HCT116 (cell line): ENCODE data around the gene FURIN. TPM values are rescaled to one million over a fixed set of nuclear protein-coding genes. Genes with fewer than 3 reads are reported as not detected.

Source experiments
- ATAC-seq: fragments of 200-7000 bp; cut with Tn5 transposase; 2 replicates; pipeline ENCODE4 v1.9.1; 2020; ENCODE audit warnings: mild to moderate bottlenecking, moderate library complexity
- BruUV-seq: library from RNA; stranded (reverse); fragments of 400-500 nt; replicated peaks from 2 replicates; lab custom pipeline; 2021; lab: Mats Ljungman, UMichigan
- CTCF ChIA-PET: fragments of 300-600 bp; sonication (Branson Sonifier 250); formaldehyde crosslinking; loops from one replicate; lab custom pipeline; 2021; ENCODE audit warnings: antibody characterized with exemption; lab: Charles Lee
- POLR2A ChIA-PET: fragments of 300-600, 350-600 bp; sonication (Branson Sonifier 250); formaldehyde crosslinking; loops from one replicate; lab custom pipeline; 2021; ENCODE audit warnings: antibody characterized with exemption; lab: Charles Lee
- RAD21 ChIA-PET, 2 experiments: fragments of 300-600 bp; sonication (Branson Sonifier 250); formaldehyde crosslinking; loops; one replicate each; lab custom pipeline; 2023; ENCODE audit warnings: low total read pairs in 2 of 2; ENCODE audit not compliant: uncharacterized antibody in 2 of 2, unreplicated experiment in 2 of 2, low non-redundant PET in 1 of 2; lab: Charles Lee
- DNase-seq: peaks from one replicate; pipeline ENCODE4 v3.0.0-alpha.2; 2010; ENCODE audit warnings: low read depth, low spot score
- H2AFZ ChIP-seq: fragments of 200-600 bp; shearing (Covaris generic), sonication (generic); 2 replicates; pipeline ENCODE4 v1.6.1; 2017; ENCODE audit warnings: low read depth, mixed run types, mixed read lengths, antibody characterized with exemption, low read length; ENCODE audit not compliant: poor library complexity, severe bottlenecking
- H3K27ac ChIP-seq: 2 replicates; pipeline ENCODE4 v1.5.1; 2012; ENCODE audit warnings: low read depth, low read length
- H3K27me3 ChIP-seq: fragments of 200-600 bp; sonication (generic); 2 replicates; pipeline ENCODE4 v1.6.1; 2016; ENCODE audit warnings: mixed run types, low read length, mixed read lengths; ENCODE audit not compliant: insufficient read depth
- H3K36me3 ChIP-seq, 2 experiments: fragments of 200-500 bp in 1 of 2; fragments of 200-600 bp in 1 of 2; sonication (Bioruptor generic) in 1 of 2; sonication (generic) in 1 of 2; 2 replicates each; pipeline versions ENCODE4 v1.5.1 to v1.6.1; 2014 to 2016; ENCODE audit warnings: low read length in 2 of 2, inconsistent platforms in 1 of 2, mixed read lengths in 1 of 2, mixed run types in 1 of 2; ENCODE audit not compliant: insufficient read depth in 2 of 2, control insufficient read depth in 1 of 2
- H3K4me1 ChIP-seq, 2 experiments: fragments of 200-600 bp in 1 of 2; sonication (generic) in 1 of 2; 2 replicates each; pipeline versions ENCODE4 v1.5.1 to v1.6.1; 2012 to 2017; ENCODE audit warnings: low read length in 2 of 2, inconsistent platforms in 1 of 2, mild to moderate bottlenecking in 1 of 2, mixed read lengths in 1 of 2, mixed run types in 1 of 2, moderate library complexity in 1 of 2; ENCODE audit not compliant: insufficient read depth in 2 of 2, control insufficient read depth in 1 of 2
- H3K4me2 ChIP-seq: fragments of 200-600 bp; sonication (generic); 2 replicates; pipeline ENCODE4 v1.6.1; 2017; ENCODE audit warnings: mixed run types, low read length, mixed read lengths
- H3K4me3 ChIP-seq, 2 experiments: fragments of 200-600 bp in 1 of 2; sonication (generic) in 1 of 2; replicated peaks in 1 of 2; 2 replicates each; pipeline ENCODE4 v1.5.1; 2011 to 2016; ENCODE audit warnings: low read length in 2 of 2, control low read depth in 1 of 2, low read depth in 1 of 2, mild to moderate bottlenecking in 1 of 2, mixed read lengths in 1 of 2, mixed run types in 1 of 2
- H3K79me2 ChIP-seq: fragments of 200-600 bp; sonication (generic); 2 replicates; pipeline ENCODE4 v1.6.1; 2017; ENCODE audit warnings: mild to moderate bottlenecking, mixed run types, low read length, moderate library complexity, mixed read lengths; ENCODE audit not compliant: insufficient read depth
- H3K9ac ChIP-seq: fragments of 200-600 bp; sonication (generic); 2 replicates; pipeline ENCODE4 v1.6.1; 2016; ENCODE audit warnings: low read length, mixed read lengths
- H3K9me2 ChIP-seq: fragments of 200-600 bp; sonication (generic), shearing (Covaris generic); 2 replicates; pipeline ENCODE4 v1.6.1; 2017; ENCODE audit warnings: mixed run types, mild to moderate bottlenecking, moderate library complexity; ENCODE audit not compliant: insufficient read depth
- H3K9me3 ChIP-seq, 2 experiments: fragments of 200-500 bp in 1 of 2; fragments of 200-600 bp in 1 of 2; sonication (Bioruptor generic) in 1 of 2; sonication (generic) in 1 of 2; 2 replicates each; pipeline ENCODE4 v1.6.1; 2014 to 2017; ENCODE audit warnings: low read length in 2 of 2, mixed read lengths in 2 of 2, inconsistent platforms in 1 of 2, low read depth in 1 of 2, mild to moderate bottlenecking in 1 of 2, mixed run types in 1 of 2, moderate library complexity in 1 of 2; ENCODE audit not compliant: control insufficient read depth in 1 of 2, insufficient read depth in 1 of 2
- H4K20me1 ChIP-seq: fragments of 200-600 bp; sonication (generic), shearing (Covaris generic); 2 replicates; pipeline ENCODE4 v1.6.1; 2017; ENCODE audit warnings: mixed run types, mild to moderate bottlenecking, moderate library complexity; ENCODE audit not compliant: insufficient read depth
- CBX3 ChIP-seq: IDR thresholded peaks from 2 replicates; pipeline ENCODE4 v1.6.1; 2012; ENCODE audit warnings: low read depth
- CEBPB ChIP-seq: IDR thresholded peaks from 2 replicates; pipeline ENCODE4 v1.6.1; 2012; ENCODE audit warnings: low read depth
- ELF1 ChIP-seq: IDR thresholded peaks from 2 replicates; pipeline ENCODE4 v1.6.1; 2012; ENCODE audit warnings: low read depth, borderline replicate concordance
- EZH2phosphoT487 ChIP-seq: fragments of 200-600 bp; IDR thresholded peaks from 2 replicates; pipeline ENCODE4 v1.6.1; 2018; ENCODE audit warnings: antibody characterized with exemption, borderline replicate concordance
- FOSL1 ChIP-seq: IDR thresholded peaks from 2 replicates; pipeline ENCODE4 v1.6.1; 2012; ENCODE audit warnings: low read depth
- JUND ChIP-seq: IDR thresholded peaks from 2 replicates; pipeline ENCODE4 v1.6.1; 2012
- POLR2A ChIP-seq: IDR thresholded peaks from 2 replicates; pipeline ENCODE4 v1.7.0; 2011; ENCODE audit warnings: borderline replicate concordance; ENCODE audit not compliant: insufficient read depth, insufficient read length; ENCODE audit errors: extremely low read depth
- POLR2AphosphoS5 ChIP-seq: IDR thresholded peaks from 2 replicates; pipeline ENCODE4 v1.6.1; 2011; ENCODE audit warnings: mild to moderate bottlenecking, low read depth, low read length, moderate library complexity
- RAD21 ChIP-seq: IDR thresholded peaks from 2 replicates; pipeline ENCODE4 v1.6.1; 2012; ENCODE audit warnings: low read depth, mild to moderate bottlenecking
- SIN3A ChIP-seq: IDR thresholded peaks from 2 replicates; pipeline ENCODE4 v1.6.1; 2012; ENCODE audit warnings: low read depth
- SP1 ChIP-seq: IDR thresholded peaks from 2 replicates; pipeline ENCODE4 v1.6.1; 2012; ENCODE audit warnings: low read depth
- SRF ChIP-seq: IDR thresholded peaks from 2 replicates; pipeline ENCODE4 v1.6.1; 2012; ENCODE audit warnings: low read depth
- TCF7L2 ChIP-seq: IDR thresholded peaks from 2 replicates; pipeline ENCODE4 v1.7.0; 2011; ENCODE audit warnings: borderline replicate concordance, inconsistent platforms; ENCODE audit not compliant: insufficient read depth, insufficient read length; ENCODE audit errors: extremely low read depth
- ZNF274 ChIP-seq: fragments of 200-500 bp; sonication (Bioruptor generic); IDR thresholded peaks from 2 replicates; pipeline ENCODE4 v1.6.1; 2014; ENCODE audit warnings: mild to moderate bottlenecking, low read depth, low read length, inconsistent platforms
- intact Hi-C: fragments of 100-400 bp; cut with micrococcal nuclease; formaldehyde crosslinking; loops from 2 replicates; pipeline ENCODE4 v1.10.0; 2022
- total RNA-seq: library from RNA; stranded (reverse); gene quantifications from one replicate; pipeline ENCODE4 v1.2.1, GENCODE V29; 2021; ENCODE audit not compliant: unreplicated experiment
- TF ChIP-seq, protein P1 (sequence below): IDR thresholded peaks from 2 replicates; pipeline ENCODE4 v1.6.1; 2012; ENCODE audit warnings: low read depth
- TF ChIP-seq, protein P2 (sequence below): IDR thresholded peaks from 2 replicates; pipeline ENCODE4 v1.6.1; 2011; ENCODE audit warnings: mild to moderate bottlenecking, low read length, moderate library complexity; ENCODE audit not compliant: insufficient replicate concordance; ENCODE audit errors: extremely low read depth
- TF ChIP-seq, protein P3 (sequence below), 3 experiments: fragments of 200-600 bp in 1 of 3; sonication (generic) in 1 of 3; IDR thresholded peaks in 2 of 3; conservative IDR thresholded peaks in 1 of 3; 2 replicates each; pipeline ENCODE4 v1.5.1; 2012 to 2017; ENCODE audit warnings: low read depth in 2 of 3, low read length in 2 of 3, antibody characterized with exemption in 1 of 3, borderline replicate concordance in 1 of 3, control low read depth in 1 of 3, mild to moderate bottlenecking in 1 of 3, mixed read lengths in 1 of 3, mixed run types in 1 of 3, moderate library complexity in 1 of 3; ENCODE audit not compliant: insufficient read depth in 1 of 3
- TF ChIP-seq, protein P4 (sequence below): IDR thresholded peaks from 2 replicates; pipeline ENCODE4 v1.6.1; 2012
- TF ChIP-seq, protein P5 (sequence below): IDR thresholded peaks from 2 replicates; pipeline ENCODE4 v1.6.1; 2012

FURIN gene
- total RNA-seq, 1 experiment from 2014 or later = 42.0 TPM

DNA sequence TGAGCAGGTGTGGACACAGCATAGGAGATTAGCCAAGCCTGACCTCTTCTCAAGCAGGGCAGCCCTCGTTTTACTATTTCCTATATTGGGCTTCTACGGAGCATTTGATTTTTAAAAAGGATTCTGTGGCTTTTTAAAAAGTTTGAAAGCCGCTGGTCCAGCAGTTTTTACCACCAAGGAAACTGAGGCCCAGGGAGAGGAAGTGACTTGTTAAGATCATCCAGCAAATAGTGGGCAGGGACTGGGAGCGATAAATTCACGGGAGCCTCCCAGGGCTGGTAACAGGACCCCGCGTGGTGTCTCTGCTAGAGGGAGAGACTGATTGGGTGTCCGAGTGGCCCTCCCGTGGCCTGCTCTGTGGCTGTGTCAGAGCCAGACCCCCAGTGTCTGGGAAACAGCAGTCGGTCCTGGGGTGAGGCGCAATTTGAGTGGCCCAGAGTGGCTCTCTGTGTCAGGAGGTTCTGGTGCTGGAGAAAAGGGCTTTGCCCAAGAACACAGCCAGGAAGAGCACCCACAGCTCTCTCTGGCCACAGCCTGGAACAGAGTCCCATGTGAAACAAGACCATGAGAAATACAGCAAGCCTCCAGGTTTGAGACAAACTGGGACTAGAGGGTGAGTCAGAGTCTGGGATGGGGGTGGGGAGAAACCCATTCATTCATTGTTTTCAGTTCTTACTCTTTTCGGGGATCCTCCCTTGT, 4.2 kb downstream of the FURIN start:
- BruUV-seq = TSS peak; percentile 18
- H3K27me3 ChIP-seq = no peaks in the 10 kb centered on the region
- RAD21 ChIA-PET = no interaction called here
- H3K4me1 ChIP-seq = peaks cover 53 to 55% of the 10 kb centered on the region in 2 experiments
- H3K4me2 ChIP-seq = peak overlapping the region; percentile 97
- TF ChIP-seq SIN3A = no peak
- TF ChIP-seq, protein P1, sequence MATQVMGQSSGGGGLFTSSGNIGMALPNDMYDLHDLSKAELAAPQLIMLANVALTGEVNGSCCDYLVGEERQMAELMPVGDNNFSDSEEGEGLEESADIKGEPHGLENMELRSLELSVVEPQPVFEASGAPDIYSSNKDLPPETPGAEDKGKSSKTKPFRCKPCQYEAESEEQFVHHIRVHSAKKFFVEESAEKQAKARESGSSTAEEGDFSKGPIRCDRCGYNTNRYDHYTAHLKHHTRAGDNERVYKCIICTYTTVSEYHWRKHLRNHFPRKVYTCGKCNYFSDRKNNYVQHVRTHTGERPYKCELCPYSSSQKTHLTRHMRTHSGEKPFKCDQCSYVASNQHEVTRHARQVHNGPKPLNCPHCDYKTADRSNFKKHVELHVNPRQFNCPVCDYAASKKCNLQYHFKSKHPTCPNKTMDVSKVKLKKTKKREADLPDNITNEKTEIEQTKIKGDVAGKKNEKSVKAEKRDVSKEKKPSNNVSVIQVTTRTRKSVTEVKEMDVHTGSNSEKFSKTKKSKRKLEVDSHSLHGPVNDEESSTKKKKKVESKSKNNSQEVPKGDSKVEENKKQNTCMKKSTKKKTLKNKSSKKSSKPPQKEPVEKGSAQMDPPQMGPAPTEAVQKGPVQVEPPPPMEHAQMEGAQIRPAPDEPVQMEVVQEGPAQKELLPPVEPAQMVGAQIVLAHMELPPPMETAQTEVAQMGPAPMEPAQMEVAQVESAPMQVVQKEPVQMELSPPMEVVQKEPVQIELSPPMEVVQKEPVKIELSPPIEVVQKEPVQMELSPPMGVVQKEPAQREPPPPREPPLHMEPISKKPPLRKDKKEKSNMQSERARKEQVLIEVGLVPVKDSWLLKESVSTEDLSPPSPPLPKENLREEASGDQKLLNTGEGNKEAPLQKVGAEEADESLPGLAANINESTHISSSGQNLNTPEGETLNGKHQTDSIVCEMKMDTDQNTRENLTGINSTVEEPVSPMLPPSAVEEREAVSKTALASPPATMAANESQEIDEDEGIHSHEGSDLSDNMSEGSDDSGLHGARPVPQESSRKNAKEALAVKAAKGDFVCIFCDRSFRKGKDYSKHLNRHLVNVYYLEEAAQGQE = no peak
- TF ChIP-seq JUND = no peak
- no peak for TF ChIP-seq TCF7L2
- no peak for TF ChIP-seq SRF
- TF ChIP-seq POLR2AphosphoS5 = no peak
- TF ChIP-seq, protein P2, sequence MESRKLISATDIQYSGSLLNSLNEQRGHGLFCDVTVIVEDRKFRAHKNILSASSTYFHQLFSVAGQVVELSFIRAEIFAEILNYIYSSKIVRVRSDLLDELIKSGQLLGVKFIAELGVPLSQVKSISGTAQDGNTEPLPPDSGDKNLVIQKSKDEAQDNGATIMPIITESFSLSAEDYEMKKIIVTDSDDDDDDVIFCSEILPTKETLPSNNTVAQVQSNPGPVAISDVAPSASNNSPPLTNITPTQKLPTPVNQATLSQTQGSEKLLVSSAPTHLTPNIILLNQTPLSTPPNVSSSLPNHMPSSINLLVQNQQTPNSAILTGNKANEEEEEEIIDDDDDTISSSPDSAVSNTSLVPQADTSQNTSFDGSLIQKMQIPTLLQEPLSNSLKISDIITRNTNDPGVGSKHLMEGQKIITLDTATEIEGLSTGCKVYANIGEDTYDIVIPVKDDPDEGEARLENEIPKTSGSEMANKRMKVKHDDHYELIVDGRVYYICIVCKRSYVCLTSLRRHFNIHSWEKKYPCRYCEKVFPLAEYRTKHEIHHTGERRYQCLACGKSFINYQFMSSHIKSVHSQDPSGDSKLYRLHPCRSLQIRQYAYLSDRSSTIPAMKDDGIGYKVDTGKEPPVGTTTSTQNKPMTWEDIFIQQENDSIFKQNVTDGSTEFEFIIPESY = no peak
- no peak for TF ChIP-seq CEBPB
- TF ChIP-seq, protein P3, sequence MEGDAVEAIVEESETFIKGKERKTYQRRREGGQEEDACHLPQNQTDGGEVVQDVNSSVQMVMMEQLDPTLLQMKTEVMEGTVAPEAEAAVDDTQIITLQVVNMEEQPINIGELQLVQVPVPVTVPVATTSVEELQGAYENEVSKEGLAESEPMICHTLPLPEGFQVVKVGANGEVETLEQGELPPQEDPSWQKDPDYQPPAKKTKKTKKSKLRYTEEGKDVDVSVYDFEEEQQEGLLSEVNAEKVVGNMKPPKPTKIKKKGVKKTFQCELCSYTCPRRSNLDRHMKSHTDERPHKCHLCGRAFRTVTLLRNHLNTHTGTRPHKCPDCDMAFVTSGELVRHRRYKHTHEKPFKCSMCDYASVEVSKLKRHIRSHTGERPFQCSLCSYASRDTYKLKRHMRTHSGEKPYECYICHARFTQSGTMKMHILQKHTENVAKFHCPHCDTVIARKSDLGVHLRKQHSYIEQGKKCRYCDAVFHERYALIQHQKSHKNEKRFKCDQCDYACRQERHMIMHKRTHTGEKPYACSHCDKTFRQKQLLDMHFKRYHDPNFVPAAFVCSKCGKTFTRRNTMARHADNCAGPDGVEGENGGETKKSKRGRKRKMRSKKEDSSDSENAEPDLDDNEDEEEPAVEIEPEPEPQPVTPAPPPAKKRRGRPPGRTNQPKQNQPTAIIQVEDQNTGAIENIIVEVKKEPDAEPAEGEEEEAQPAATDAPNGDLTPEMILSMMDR (IDR thresholded peaks at IDR 0.05 in 2 of 3, conservative IDR thresholded peaks at IDR 0.05 in 1 of 3; ENCODE audit: borderline replicate concordance in 1 of 3, insufficient read depth in 1 of 3, low read depth in 2 of 3, low read length in 2 of 3) = no peak
- TF ChIP-seq, protein P4, sequence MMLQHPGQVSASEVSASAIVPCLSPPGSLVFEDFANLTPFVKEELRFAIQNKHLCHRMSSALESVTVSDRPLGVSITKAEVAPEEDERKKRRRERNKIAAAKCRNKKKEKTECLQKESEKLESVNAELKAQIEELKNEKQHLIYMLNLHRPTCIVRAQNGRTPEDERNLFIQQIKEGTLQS = no peak
- no peak for TF ChIP-seq POLR2A
- TF ChIP-seq RAD21 = no peak
- TF ChIP-seq ZNF274 = no peak
- no peak for TF ChIP-seq ELF1
- TF ChIP-seq, protein P5, sequence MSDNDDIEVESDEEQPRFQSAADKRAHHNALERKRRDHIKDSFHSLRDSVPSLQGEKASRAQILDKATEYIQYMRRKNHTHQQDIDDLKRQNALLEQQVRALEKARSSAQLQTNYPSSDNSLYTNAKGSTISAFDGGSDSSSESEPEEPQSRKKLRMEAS = no peak
- TF ChIP-seq SP1 = no peak
- TF ChIP-seq EZH2phosphoT487 = no peak
- TF ChIP-seq FOSL1 = no peak
- no peak for TF ChIP-seq CBX3
- ATAC-seq (no peak), DNase-seq (no peak)
- H4K20me1 ChIP-seq = no peaks in the 10 kb centered on the region
- H3K9me2 ChIP-seq = no peaks in the 10 kb centered on the region
- intact Hi-C loops = loop anchor here (5.0 kb wide), 1 partner anchor 225 kb away; no protein-coding TSS in a partner anchor
- no peak overlapping the region for H2AFZ ChIP-seq
- H3K79me2 ChIP-seq = peaks cover 38% of the 10 kb centered on the region
- peak overlapping the region; percentile 74 to 86 for H3K4me3 ChIP-seq
- no peaks in the 10 kb centered on the region for H3K9me3 ChIP-seq
- peak overlapping the region; percentile 95 for H3K27ac ChIP-seq
- H3K9ac ChIP-seq = peak overlapping the region; percentile 83
- CTCF ChIA-PET = no interaction called here
- POLR2A ChIA-PET = no interaction called here
- peaks cover 6 to 7% of the 10 kb centered on the region in 2 experiments; a peak in 3 of 4 replicates for H3K36me3 ChIP-seq
